HG03432 (cell line): Measurements from ENCODE around the gene RPS19BP1.
"Not testable (repeated sequence)": the region's sequence is repeated elsewhere in the genome, so short reads cannot be mapped to it uniquely, and the experiment has no call there.

Experiments used
- ATAC-seq: cut with Tn5 transposase; IDR thresholded peaks from one replicate; pipeline ENCODE4 v1.9.1; 2021; ENCODE audit warnings: mild to moderate bottlenecking, moderate library complexity; ENCODE audit not compliant: unreplicated experiment

The RPS19BP1 gene

GRCh38 chr22:39528681-39529486 is 3.7 kb downstream of the RPS19BP1 start:
- peak; percentile 31 for ATAC-seq

GRCh38 chr22:39528080-39528661 is 4.4 kb downstream of the RPS19BP1 start:
- no peak for ATAC-seq

- no peak for ATAC-seq
Observed at GRCh38 chr22:39527481-39527961, 5.0 kb downstream of the RPS19BP1 start.

GRCh38 chr22:39526736-39527171 is 5.8 kb downstream of the RPS19BP1 start:
- no peak for ATAC-seq

GRCh38 chr22:39525658-39525975 is 6.9 kb downstream of the RPS19BP1 start:
- ATAC-seq: no peak

GRCh38 chr22:39524753-39525657 is 7.5 kb downstream of the RPS19BP1 start:
- no peak for ATAC-seq

GRCh38 chr22:39524089-39524752 is 8.3 kb downstream of the RPS19BP1 start:
- no peak for ATAC-seq

GRCh38 chr22:39522567-39523300 is 9.8 kb downstream of the RPS19BP1 start:
- ATAC-seq: no peak

GRCh38 chr22:39522091-39522490 is 10.5 kb downstream of the RPS19BP1 start:
- ATAC-seq: not testable (repeated sequence)

- ATAC-seq: not testable (repeated sequence)
Observed at GRCh38 chr22:39521106-39521885, 11.3 kb downstream of the RPS19BP1 start.

- ATAC-seq: peak; percentile 41
Observed at GRCh38 chr22:39520226-39521105, 12.1 kb downstream of the RPS19BP1 start, which contains the start of gene ATF4. ATF4 (plus strand) TSS chr22:39520562; CDS start chr22:39521446, 884 bp downstream.

- ATAC-seq: peak; percentile 78
Observed at GRCh38 chr22:39519681-39520225, 12.8 kb downstream of the RPS19BP1 start.

- no peak for ATAC-seq
Observed at GRCh38 chr22:39518996-39519680, 13.4 kb downstream of the RPS19BP1 start.

GRCh38 chr22:39518144-39518786 is 14.3 kb downstream of the RPS19BP1 start:
- no peak for ATAC-seq

- ATAC-seq: no peak
Observed at GRCh38 chr22:39517470-39517869, 15.1 kb downstream of the RPS19BP1 start.

- no peak for ATAC-seq
Observed at GRCh38 chr22:39515266-39516050, 17.1 kb downstream of the RPS19BP1 start.
